GM18498 (cell line): Measurements from ENCODE around the gene PPT2.
"Not testable (repeated sequence)": the region's sequence is repeated elsewhere in the genome, so short reads cannot be mapped to it uniquely, and the experiment has no call there.

Source experiments
- ATAC-seq: cut with Tn5 transposase; IDR thresholded peaks from one replicate; pipeline ENCODE4 v1.9.1; 2021; ENCODE audit warnings: mild to moderate bottlenecking, moderate library complexity; ENCODE audit not compliant: unreplicated experiment

Gene PPT2

DNA sequence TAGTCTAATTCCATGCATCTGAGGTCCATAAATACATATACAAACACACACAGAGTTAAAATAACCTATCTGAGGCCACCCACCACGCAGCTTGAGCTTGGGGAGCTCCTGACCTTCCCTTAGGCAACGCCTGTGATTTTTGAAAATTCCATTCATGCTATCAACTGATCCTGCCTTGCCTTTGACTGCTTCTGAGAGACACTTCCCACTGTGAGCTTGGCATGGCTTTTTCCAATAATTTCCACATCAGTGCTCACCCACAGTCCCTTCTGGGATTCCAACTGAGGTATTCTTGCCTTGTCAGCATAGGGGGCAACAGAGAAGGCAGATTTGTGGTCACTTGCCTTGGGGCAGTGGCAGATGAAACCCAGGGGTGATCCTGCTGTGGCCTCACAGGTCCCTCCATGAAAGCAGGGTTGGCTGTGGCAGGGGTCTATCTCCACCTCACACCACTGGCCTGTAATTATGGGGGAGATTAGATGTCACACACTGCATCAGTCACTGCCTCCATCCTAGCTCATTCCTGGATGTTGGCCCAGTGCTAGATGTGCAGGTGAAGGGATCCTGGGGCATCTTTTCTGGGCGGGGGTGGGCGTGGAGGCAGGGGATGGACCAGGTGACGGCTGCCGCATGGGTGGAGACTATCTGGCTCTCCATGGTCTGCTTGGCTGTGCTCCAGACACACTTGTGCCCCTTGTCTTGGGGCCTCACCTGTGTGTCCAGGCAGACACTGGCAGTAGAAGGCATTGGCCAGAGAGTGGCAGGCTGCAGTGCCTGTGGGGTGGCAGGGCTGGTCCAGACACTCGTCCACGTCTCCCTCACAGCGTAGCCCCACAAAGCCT, 49.7 kb downstream of the PPT2 start:
- ATAC-seq: no peak

DNA sequence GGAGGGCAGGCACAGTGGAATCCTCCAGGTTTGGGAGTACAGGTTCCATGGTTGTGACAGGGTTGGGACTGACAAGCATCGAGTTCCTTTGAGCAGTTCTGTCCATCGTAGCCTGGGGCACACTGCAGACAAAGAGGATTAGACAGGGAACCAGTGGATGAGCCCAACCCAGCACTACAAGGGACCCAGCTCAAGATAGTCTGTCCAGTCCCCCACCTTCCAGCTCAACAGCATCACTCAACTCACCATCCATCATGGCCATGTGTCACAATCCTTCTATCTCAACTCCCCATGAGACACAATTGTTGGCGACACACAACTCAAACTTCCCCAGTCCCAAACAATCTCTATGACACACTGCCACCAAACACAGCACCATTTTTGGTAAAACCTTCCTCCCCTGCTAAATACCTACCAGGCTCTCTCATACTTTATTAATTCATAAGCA, 50.4 kb downstream of the PPT2 start:
- ATAC-seq: no peak

DNA sequence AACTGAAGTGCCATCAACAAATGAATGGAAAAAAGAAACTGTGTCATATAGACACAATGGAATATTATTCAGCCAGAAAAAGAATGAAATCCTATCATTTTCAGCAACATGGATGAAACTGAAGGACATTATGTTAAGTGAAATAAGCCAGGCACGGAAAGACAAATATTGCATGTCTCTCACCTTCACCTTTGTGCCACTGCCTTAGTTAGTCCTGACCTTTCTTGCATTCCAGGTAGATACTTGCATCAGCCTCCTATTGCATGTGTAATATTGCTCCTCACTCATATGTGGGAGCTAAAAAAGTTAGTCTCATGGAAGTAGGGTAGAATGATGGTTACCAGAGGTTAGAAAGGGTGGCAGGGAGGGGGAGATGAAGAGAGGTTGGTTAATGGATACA, 55.1 kb downstream of the PPT2 start:
- ATAC-seq: no peak

GRCh38 chr6:32210191-32210601, 56.3 kb downstream of the PPT2 start:
- ATAC-seq: no peak

DNA sequence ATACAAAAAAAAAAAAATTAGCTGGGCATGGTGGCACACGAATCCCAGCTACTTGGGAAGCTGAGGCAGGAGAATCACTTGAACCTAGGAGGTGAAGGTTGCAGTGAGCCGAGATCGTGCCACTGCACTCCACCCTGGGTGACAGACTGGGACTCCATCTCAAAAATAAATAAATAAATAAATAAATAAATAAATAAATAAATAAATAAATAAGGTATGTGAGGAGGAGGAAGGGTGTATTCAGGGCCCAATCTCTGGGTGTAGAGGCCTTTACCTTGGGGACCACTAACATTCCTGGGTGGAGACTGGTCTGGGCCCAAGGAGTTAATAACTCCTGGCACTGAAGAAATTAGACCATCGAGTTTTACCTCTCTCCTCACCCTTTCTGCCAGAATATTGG, 57.5 kb downstream of the PPT2 start:
- ATAC-seq: not testable (repeated sequence)

DNA sequence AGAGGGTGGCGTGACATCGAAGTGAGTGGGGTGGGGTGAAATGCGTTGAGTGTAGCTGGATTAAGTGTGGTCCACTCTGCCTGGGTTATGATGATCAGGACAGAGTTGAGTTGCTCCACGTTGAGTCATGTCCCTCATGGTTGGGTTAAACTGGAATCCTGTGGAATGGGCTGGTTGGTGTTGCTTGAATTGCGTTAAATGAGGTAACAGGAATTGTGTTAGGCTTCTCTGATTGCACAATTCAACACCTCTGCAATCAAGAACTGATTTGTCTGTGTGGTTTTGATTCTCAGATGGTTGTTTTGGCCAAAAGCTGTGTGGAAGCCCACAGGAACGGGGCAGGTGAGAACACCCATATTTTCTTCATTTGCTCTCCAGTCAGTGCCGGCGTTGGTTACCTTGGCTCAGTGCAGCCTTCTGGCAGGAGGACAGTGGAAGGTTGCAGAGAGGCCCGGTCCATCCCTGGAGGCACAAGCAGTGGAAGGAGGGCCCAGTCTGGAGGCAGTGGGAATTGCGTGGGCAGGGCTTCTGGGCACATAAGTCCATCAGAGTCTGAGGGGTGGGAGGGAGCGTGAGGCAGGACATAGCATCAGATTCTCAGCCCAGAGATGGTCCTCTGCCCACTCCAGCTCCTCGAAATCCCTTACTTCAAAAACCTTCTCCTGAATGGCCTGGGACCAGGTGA, 58.3 kb downstream of the PPT2 start:
- no peak for ATAC-seq
